ENCODE measurements around the gene SCGB1D1.

Gene SCGB1D1

GRCh38 chr11:62190011-62190410, at the start of gene SCGB1D1:
Gene SCGB1D1 (plus strand): TSS chr11:62190216. CDS start chr11:62190285, 69 bp downstream.
- DNase-seq (ENCODE audit: low read depth in 4 of 4, low spot score in 1 of 4): no peak

- DNase-seq (ENCODE audit: low read depth in 4 of 4, low spot score in 1 of 4): no peak
Observed at GRCh38 chr11:62140304-62141110, 49.5 kb upstream of the SCGB1D1 start.

GRCh38 chr11:62141111-62142042, 48.6 kb upstream of the SCGB1D1 start:
- DNase-seq (ENCODE audit: low read depth in 4 of 4, low spot score in 1 of 4): no peak

- DNase-seq (ENCODE audit: low read depth in 4 of 4, low spot score in 1 of 4): no peak
Observed at GRCh38 chr11:62142043-62142375, 48.0 kb upstream of the SCGB1D1 start.

- DNase-seq (ENCODE audit: low read depth in 4 of 4, low spot score in 1 of 4): no peak
Observed at GRCh38 chr11:62142921-62143320, 47.1 kb upstream of the SCGB1D1 start.

- DNase-seq (ENCODE audit: low read depth in 4 of 4, low spot score in 1 of 4): no peak
Observed at GRCh38 chr11:62143727-62144126, 46.3 kb upstream of the SCGB1D1 start.

- no peak for DNase-seq (ENCODE audit: low read depth in 4 of 4, low spot score in 1 of 4)
Observed at GRCh38 chr11:62144641-62145255, 45.3 kb upstream of the SCGB1D1 start.

GRCh38 chr11:62145261-62145871, 44.6 kb upstream of the SCGB1D1 start:
- no peak for DNase-seq (ENCODE audit: low read depth in 4 of 4, low spot score in 1 of 4)

- no peak for DNase-seq (ENCODE audit: low read depth in 4 of 4, low spot score in 1 of 4)
Observed at GRCh38 chr11:62146476-62147200, 43.4 kb upstream of the SCGB1D1 start.

- DNase-seq (ENCODE audit: low read depth in 4 of 4, low spot score in 1 of 4): no peak
Observed at GRCh38 chr11:62147545-62147944, 42.5 kb upstream of the SCGB1D1 start.

GRCh38 chr11:62148271-62148980, 41.6 kb upstream of the SCGB1D1 start:
- no peak for DNase-seq (ENCODE audit: low read depth in 4 of 4, low spot score in 1 of 4)

- no peak for DNase-seq (ENCODE audit: low read depth in 4 of 4, low spot score in 1 of 4)
Observed at GRCh38 chr11:62149986-62150886, 39.8 kb upstream of the SCGB1D1 start.

GRCh38 chr11:62150887-62151736, 38.9 kb upstream of the SCGB1D1 start:
- DNase-seq (ENCODE audit: low read depth in 4 of 4, low spot score in 1 of 4): no peak

GRCh38 chr11:62151737-62152102, 38.3 kb upstream of the SCGB1D1 start:
- no peak for DNase-seq (ENCODE audit: low read depth in 4 of 4, low spot score in 1 of 4)

GRCh38 chr11:62152245-62153086, 37.5 kb upstream of the SCGB1D1 start:
- no peak for DNase-seq (ENCODE audit: low read depth in 4 of 4, low spot score in 1 of 4)

GRCh38 chr11:62153087-62153395, 37.0 kb upstream of the SCGB1D1 start:
- no peak for DNase-seq (ENCODE audit: low read depth in 4 of 4, low spot score in 1 of 4)

GRCh38 chr11:62153617-62154016, 36.4 kb upstream of the SCGB1D1 start:
- no peak for DNase-seq (ENCODE audit: low read depth in 4 of 4, low spot score in 1 of 4)

All from stimulated activated CD4-positive, alpha-beta T cell treated with anti-CD3 and anti-CD28 coated beads, Interleukin-1b, Interleukin-23, amount 100 ng/mL, for 24 hours (primary cell).